A549 (cell line): Measurements from ENCODE around the gene HSPA1A. TPM values are rescaled to one million over a fixed set of nuclear protein-coding genes. Genes with fewer than 3 reads are reported as not detected.
"Not testable (repeated sequence)": the region's sequence is repeated elsewhere in the genome, so short reads cannot be mapped to it uniquely, and the experiment has no call there.

Experiments
- ATAC-seq, 2 experiments: fragments of 200-7000 bp in 1 of 2; fragments of >200 bp in 1 of 2; cut with Nextera tagmentation in 1 of 2; cut with Tn5 transposase in 1 of 2; 3 replicates each; pipeline versions ENCODE4 v1.8.0 to v1.9.1; 2018 to 2020; ENCODE audit warnings: mild to moderate bottlenecking in 1 of 2, moderate library complexity in 1 of 2
- CTCF ChIA-PET: fragments of 300-600 bp; sonication (Branson Sonifier 250); formaldehyde crosslinking; extraction: SDS; loops from one replicate; lab custom pipeline; 2021; ENCODE audit warnings: antibody characterized with exemption, inconsistent platforms; lab: Yijun Ruan, JAX
- POLR2A ChIA-PET: fragments of 350-600 bp; formaldehyde crosslinking; extraction: SDS; loops from one replicate; lab custom pipeline; 2021; ENCODE audit warnings: antibody characterized with exemption, inconsistent platforms; lab: Yijun Ruan, JAX
- DNase-seq, 2 experiments: peaks; one replicate each; pipeline versions ENCODE4 v3.0.0 to v3.0.0-alpha.2; 2011 to 2016; ENCODE audit warnings: low read depth in 1 of 2, low spot score in 1 of 2
- FAIRE-seq: peaks from 2 replicates; lab custom pipeline; 2011; peaks lifted over from hg19 to GRCh38; lab: Jason Lieb, UNC
- H3K27ac ChIP-seq, 2 experiments: fragments of >200 bp; sonication (Bioruptor Twin); formaldehyde crosslinking; 3 replicates each; pipeline ENCODE4 v1.5.1; 2016 to 2017
- H3K4me1 ChIP-seq: fragments of >200 bp; sonication (Bioruptor Twin); formaldehyde crosslinking; 3 replicates; pipeline ENCODE4 v1.6.1; 2016
- H3K4me2 ChIP-seq: fragments of >200 bp; sonication (Bioruptor Twin); formaldehyde crosslinking; 3 replicates; pipeline ENCODE4 v1.6.1; 2016
- H3K4me3 ChIP-seq: fragments of >200 bp; sonication (Bioruptor Twin); formaldehyde crosslinking; 3 replicates; pipeline ENCODE4 v1.5.1; 2016
- H3K9me3 ChIP-seq: fragments of >200 bp; sonication (Bioruptor Twin); formaldehyde crosslinking; 3 replicates; pipeline ENCODE4 v1.6.1; 2016
- HDAC2 ChIP-seq: fragments of 200-600 bp; sonication (generic); IDR thresholded peaks from 2 replicates; pipeline ENCODE4 v1.6.1; 2016
- MAFK ChIP-seq: fragments of 450-650 bp; IDR thresholded peaks from 2 replicates; pipeline ENCODE4 v1.6.1; 2014; ENCODE audit not compliant: partially characterized antibody
- POLR2A ChIP-seq: IDR thresholded peaks from 2 replicates; pipeline ENCODE4 v1.6.1; 2012; ENCODE audit warnings: mild to moderate bottlenecking, low read length
- POLR2AphosphoS2 ChIP-seq: conservative IDR thresholded peaks from 2 replicates; pipeline ENCODE4 v1.6.1; 2012; ENCODE audit warnings: low read length, improper control_type of control experiment, inconsistent platforms
- RAD21 ChIP-seq, 2 experiments: fragments of >200 bp in 1 of 2; sonication (Bioruptor Twin) in 1 of 2; formaldehyde crosslinking in 1 of 2; IDR thresholded peaks in 1 of 2; conservative IDR thresholded peaks in 1 of 2; 2 replicates in 1 of 2; 3 replicates in 1 of 2; pipeline ENCODE4 v1.6.1; 2012 to 2018; ENCODE audit warnings: inconsistent platforms in 1 of 2
- TFCP2L1 ChIP-seq: fragments of 250-450 bp; sonication (Bioruptor Pico); IDR thresholded peaks from 2 replicates; pipeline ENCODE4 v1.5.0; 2021; ENCODE audit warnings: mild to moderate bottlenecking
- WGBS: methylation state at CpG from one replicate; pipeline ENCODE4 v1.1.6; 2017; ENCODE audit errors: missing lambda C conversion rate; 5-methylcytosine and 5-hydroxymethylcytosine counted together
- polyA plus RNA-seq, 4 experiments: library from polyadenylated mRNA; depleted of rRNA in 3 of 4; stranded (reverse); fragments of >200 nt; fragmentation: RNase III in 1 of 4; extraction: RNeasy Plus Mini Kit Qiagen cat#74134 plus additional on column Dnase treatment in 1 of 4; gene quantifications; 2 replicates in 3 of 4; 3 replicates in 1 of 4; pipeline ENCODE4 v1.2.3, GENCODE V29; 2011 to 2017
- TF ChIP-seq, protein P1 (sequence below): IDR thresholded peaks from 2 replicates; pipeline ENCODE4 v1.6.1; 2012
- TF ChIP-seq, protein P2 (sequence below): fragments of >200 bp; sonication (Bioruptor Twin); formaldehyde crosslinking; IDR thresholded peaks from 2 replicates; pipeline ENCODE4 v1.6.1; 2016

Gene HSPA1A
- polyA plus RNA-seq, 2 of the 4 experiments (the other 2 are of a cell fraction), result 122 to 204 TPM

DNA sequence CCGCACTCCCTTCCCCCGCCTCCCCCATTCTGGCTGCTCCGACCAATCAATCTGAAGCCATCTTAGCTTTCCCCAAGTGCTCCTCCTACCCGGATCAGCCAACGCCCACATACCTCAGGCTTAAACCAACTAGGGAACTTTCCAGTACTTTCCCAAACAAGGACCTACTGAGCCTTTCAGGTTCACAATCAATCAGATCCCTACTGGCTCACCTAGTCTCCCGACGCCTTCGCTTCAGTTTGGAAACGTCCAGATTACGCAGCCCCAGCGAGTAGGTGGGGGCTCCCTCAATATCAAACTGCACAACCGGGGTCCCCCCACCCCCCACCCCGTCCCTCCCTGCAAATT lies 692 bp upstream of the HSPA1A start:
- Histone ChIP-seq H3K27ac (peak overlapping the region; percentile 96 to 97), H3K9me3 (no peaks in the 10 kb centered on the region), H3K4me3 (peak overlapping the region; percentile 59), H3K4me1 (peaks cover 24% of the 10 kb centered on the region), H3K4me2 (peak overlapping the region; percentile 98)
- FAIRE-seq (no peak), ATAC-seq (peak; percentile 74 to 81), DNase-seq (peak; percentile 91 to 96)
- CTCF ChIA-PET, result interaction anchor here (0.7 to 2.6 kb wide), 6 partner anchors 8 to 45 kb away, joined by 3 to 8 read pairs (median 4); partner anchors contain the start of genes HSPA1B, LSM2 and VARS1
- WGBS, result 0% methylated on average over 11 of the region's 13 CpGs
- TF ChIP-seq TFCP2L1 (CRISPR knock-in tag), result no peak
- TF ChIP-seq POLR2A, result peak; percentile 29; the same call in 1 of the 2 replicates
- TF ChIP-seq MAFK, result no peak
- TF ChIP-seq, protein P1, sequence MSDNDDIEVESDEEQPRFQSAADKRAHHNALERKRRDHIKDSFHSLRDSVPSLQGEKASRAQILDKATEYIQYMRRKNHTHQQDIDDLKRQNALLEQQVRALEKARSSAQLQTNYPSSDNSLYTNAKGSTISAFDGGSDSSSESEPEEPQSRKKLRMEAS, result 0 out of 2 replicates have a peak, but pooled peaks have one; percentile 10
- POLR2A ChIA-PET, result interaction anchor here (0.6 to 3.1 kb wide), 32 partner anchors 8 to 1197 kb away, joined by 3 to 82 read pairs (median 5); partner anchors contain the start of genes ABHD16A, C6orf47, DDAH2 and GPANK1

- H3K27ac ChIP-seq, result peak overlapping the region; percentile 27 to 87; a peak in 5 of 6 replicates
- peaks cover 39% of the 10 kb centered on the region for H3K4me1 ChIP-seq
- ChIA-PET POLR2A (interaction anchor here (2.3 kb wide), 1 partner anchor 10 kb away, joined by 13 read pairs; the partner anchor contains the start of gene HSPA1B), CTCF (interaction anchor here (0.6 to 2.4 kb wide), 6 partner anchors 8 to 78 kb away, joined by 3 to 5 read pairs (median 4); partner anchors contain the start of gene MSH5)
- DNase-seq, ATAC-seq, FAIRE-seq, H3K9me3 ChIP-seq: not testable (repeated sequence)
- peak overlapping the region; percentile 45 for H3K4me3 ChIP-seq
- WGBS, result 1% methylated on average over 14 of the region's 37 CpGs
- H3K4me2 ChIP-seq, result peak overlapping the region; percentile 94
- TF ChIP-seq RAD21 (conservative IDR thresholded peaks at IDR 0.05 in 1 of 2, IDR thresholded peaks at IDR 0.05 in 1 of 2), result peak in 1 of 2 experiments; percentile 28; a peak in 1 of 5 replicates
- TF ChIP-seq, all 56 proteins: peak for 1; not testable (repeated sequence) for 55
Measured at GRCh38 chr6:31817133-31817928, 2.0 kb downstream of the HSPA1A start.

GRCh38 chr6:31817929-31818511 lies 2.7 kb downstream of the HSPA1A start:
- H3K9me3 ChIP-seq, DNase-seq, FAIRE-seq, ATAC-seq: not testable (repeated sequence)
- Histone ChIP-seq H3K27ac (peak overlapping the region; percentile 27 to 87; a peak in 5 of 6 replicates), H3K4me2 (peak overlapping the region; percentile 94), H3K4me3 (peak overlapping the region; percentile 45), H3K4me1 (peaks cover 45% of the 10 kb centered on the region)
- 7% methylated on average over 8 of the region's 8 CpGs for WGBS
- ChIA-PET POLR2A (interaction anchor here (2.3 kb wide), 1 partner anchor 10 kb away, joined by 13 read pairs; the partner anchor contains the start of gene HSPA1B), CTCF (interaction anchor here (0.6 to 2.4 kb wide), 6 partner anchors 9 to 78 kb away, joined by 3 to 5 read pairs (median 4); partner anchors contain the start of gene MSH5)

- no peak for FAIRE-seq
Measured at GRCh38 chr6:31819871-31820299, 4.5 kb downstream of the HSPA1A start.

GRCh38 chr6:31820399-31820798 lies 5.1 kb downstream of the HSPA1A start:
- DNase-seq, FAIRE-seq, POLR2A ChIA-PET, ATAC-seq, H3K9me3 ChIP-seq, H3K4me3 ChIP-seq: not testable (repeated sequence)
- H3K4me1 ChIP-seq, result peaks cover 50% of the 10 kb centered on the region
- 66% methylated on average over 10 of the region's 10 CpGs for WGBS
- H3K27ac ChIP-seq, result peak overlapping the region; percentile 53 to 87; a peak in 4 of 6 replicates
- CTCF ChIA-PET, result interaction anchor here (1.6 to 1.8 kb wide), 2 partner anchors 10 to 90 kb away, joined by 3 to 6 read pairs; no protein-coding TSS in a partner anchor
- peak overlapping the region; percentile 94 for H3K4me2 ChIP-seq

More at GRCh38 chr6:31819871-31820299, 4.5 kb downstream of the HSPA1A start:
- H3K9me3 ChIP-seq, result no peaks in the 10 kb centered on the region
- no peak overlapping the region for H3K4me3 ChIP-seq
- H3K4me2 ChIP-seq, result peak overlapping the region; percentile 94
- DNase-seq, result no peak
- TF ChIP-seq POLR2A, result peak; percentile 20; the same call in 1 of the 2 replicates
- TF ChIP-seq HDAC2, result no peak
- TF ChIP-seq, protein P2, sequence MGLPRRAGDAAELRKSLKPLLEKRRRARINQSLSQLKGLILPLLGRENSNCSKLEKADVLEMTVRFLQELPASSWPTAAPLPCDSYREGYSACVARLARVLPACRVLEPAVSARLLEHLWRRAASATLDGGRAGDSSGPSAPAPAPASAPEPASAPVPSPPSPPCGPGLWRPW, result no peak
- no peak for TF ChIP-seq POLR2AphosphoS2
- peaks cover 46% of the 10 kb centered on the region for H3K4me1 ChIP-seq
- peak overlapping the region; percentile 53 to 87 for H3K27ac ChIP-seq
- POLR2A ChIA-PET, result no interaction called here
- no peak for ATAC-seq
- CTCF ChIA-PET, result interaction anchor here (0.6 to 1.8 kb wide), 2 partner anchors 10 to 81 kb away, joined by 3 to 6 read pairs; no protein-coding TSS in a partner anchor
